VCaP (cell line): ENCODE results near the gene SENP3.

Experiments
- H3K27ac ChIP-seq: fragments of 450-650 bp; 2 replicates; pipeline ENCODE4 v1.5.1; 2017
- CTCF ChIP-seq: fragments of 450-650 bp; conservative IDR thresholded peaks from 2 replicates; pipeline ENCODE4 v1.5.1; 2017; ENCODE audit warnings: mild to moderate bottlenecking, moderate library complexity

The SENP3 gene

DNA sequence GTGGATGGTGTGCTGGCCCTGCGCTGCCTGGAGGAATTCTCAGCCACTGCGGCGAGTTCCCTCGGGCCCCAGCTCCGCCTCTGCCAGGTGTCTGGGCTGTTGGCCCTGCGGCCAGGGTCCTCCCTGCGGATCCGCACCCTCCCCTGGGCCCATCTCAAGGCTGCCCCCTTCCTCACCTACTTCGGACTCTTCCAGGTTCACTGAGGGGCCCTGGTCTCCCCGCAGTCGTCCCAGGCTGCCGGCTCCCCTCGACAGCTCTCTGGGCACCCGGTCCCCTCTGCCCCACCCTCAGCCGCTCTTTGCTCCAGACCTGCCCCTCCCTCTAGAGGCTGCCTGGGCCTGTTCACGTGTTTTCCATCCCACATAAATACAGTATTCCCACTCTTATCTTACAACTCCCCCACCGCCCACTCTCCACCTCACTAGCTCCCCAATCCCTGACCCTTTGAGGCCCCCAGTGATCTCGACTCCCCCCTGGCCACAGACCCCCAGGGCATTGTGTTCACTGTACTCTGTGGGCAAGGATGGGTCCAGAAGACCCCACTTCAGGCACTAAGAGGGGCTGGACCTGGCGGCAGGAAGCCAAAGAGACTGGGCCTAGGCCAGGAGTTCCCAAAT, 4.5 kb upstream of the SENP3 start:
- peak overlapping the region; percentile 87 for H3K27ac ChIP-seq
- no peak for TF ChIP-seq CTCF

DNA sequence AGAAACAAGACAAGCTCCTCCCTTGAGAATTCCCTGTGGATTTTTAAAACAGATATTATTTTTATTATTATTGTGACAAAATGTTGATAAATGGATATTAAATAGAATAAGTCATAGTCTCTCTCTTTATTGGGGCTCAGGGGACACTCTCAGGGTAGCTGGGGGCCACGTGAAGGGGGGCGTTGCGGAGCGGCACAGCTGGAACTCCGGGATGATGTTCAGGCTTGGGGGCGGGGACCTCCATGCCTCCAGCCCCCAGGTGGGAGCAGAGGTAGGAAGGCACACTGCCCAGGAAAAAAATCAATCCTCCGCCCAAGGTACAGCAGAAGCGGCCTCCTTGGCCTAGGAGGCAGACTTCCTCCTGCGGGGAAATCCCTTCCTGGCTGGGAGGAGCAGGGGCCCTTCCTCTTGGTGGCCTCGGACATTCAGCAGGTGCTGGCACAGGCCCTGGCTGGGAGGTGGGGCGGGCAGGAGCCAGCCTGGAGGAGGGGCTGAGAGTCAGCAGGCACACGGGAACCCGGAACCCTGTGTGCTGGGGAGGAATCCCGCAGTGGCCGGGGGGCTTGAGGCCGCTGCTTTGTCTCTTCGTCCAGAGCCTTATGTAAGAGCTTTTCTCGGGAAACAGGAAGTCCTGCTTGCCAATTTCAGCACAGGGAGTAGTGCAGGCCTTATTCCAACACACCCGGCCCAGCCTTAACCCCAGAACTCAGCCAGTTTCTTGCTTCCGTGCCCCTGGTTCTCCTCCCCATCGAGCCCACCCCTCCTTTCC, 3.8 kb upstream of the SENP3 start:
- H3K27ac ChIP-seq: peak overlapping the region; percentile 87
- TF ChIP-seq CTCF: no peak

GRCh38 chr17:7558544-7559319, 3.0 kb upstream of the SENP3 start, which contains the start of gene TNFSF13:
Gene TNFSF13 (plus strand): TSS chr17:7558750. CDS start chr17:7559040, 290 bp downstream.
- TF ChIP-seq CTCF: no peak
- H3K27ac ChIP-seq: peak within 1 kb of the TSS; percentile 87

- peak overlapping the region; percentile 87 for H3K27ac ChIP-seq
- TF ChIP-seq CTCF: no peak
These were observed 2.2 kb upstream of the SENP3 start for GRCh38 chr17:7559320-7560171.

DNA sequence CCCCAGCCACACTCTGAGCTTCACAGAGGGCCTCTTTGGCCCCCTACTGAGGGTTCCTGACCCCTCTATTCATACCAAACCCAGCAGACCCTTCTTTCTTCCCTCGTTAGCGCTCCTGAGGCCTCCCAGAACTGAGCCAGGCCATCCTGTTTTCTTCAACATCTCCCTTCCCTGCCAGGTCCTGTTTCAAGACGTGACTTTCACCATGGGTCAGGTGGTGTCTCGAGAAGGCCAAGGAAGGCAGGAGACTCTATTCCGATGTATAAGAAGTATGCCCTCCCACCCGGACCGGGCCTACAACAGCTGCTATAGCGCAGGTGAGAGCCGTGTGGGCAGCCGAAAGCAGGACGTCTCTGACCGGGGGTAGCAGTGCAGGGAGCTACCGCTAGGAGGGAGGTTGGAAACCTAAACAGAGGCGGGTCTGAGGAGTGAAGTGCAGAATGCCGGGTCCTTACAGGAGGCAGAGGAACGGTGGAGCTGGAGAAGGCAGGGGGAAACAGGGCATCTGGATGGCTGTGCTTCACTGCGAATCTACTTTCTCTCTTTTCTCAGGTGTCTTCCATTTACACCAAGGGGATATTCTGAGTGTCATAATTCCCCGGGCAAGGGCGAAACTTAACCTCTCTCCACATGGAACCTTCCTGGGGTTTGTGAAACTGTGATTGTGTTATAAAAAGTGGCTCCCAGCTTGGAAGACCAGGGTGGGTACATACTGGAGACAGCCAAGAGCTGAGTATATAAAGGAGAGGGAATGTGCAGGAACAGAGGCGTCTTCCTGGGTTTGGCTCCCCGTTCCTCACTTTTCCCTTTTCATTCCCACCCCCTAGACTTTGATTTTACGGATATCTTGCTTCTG, 1.3 kb upstream of the SENP3 start:
- no peak for TF ChIP-seq CTCF
- H3K27ac ChIP-seq: peak overlapping the region; percentile 87

DNA sequence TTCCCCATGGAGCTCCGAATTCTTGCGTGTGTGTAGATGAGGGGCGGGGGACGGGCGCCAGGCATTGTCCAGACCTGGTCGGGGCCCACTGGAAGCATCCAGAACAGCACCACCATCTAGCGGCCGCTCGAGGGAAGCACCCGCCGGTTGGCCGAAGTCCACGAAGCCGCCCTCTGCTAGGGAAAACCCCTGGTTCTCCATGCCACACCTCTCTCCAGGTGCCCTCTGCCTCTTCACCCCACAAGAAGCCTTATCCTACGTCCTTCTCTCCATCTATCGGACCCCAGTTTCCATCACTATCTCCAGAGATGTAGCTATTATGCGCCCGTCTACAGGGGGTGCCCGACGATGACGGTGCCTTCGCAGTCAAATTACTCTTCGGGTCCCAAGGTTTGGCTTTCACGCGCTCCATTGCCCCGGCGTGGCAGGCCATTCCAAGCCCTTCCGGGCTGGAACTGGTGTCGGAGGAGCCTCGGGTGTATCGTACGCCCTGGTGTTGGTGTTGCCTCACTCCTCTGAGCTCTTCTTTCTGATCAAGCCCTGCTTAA, 617 bp upstream of the SENP3 start:
- peak; percentile 83 for TF ChIP-seq CTCF
- peak overlapping the region; percentile 87 for H3K27ac ChIP-seq
